ENCODE measurements around the gene LATS2.
"Not testable (repeated sequence)": the region's sequence is repeated elsewhere in the genome, so short reads cannot be mapped to it uniquely, and the experiment has no call there.

The LATS2 gene

DNA sequence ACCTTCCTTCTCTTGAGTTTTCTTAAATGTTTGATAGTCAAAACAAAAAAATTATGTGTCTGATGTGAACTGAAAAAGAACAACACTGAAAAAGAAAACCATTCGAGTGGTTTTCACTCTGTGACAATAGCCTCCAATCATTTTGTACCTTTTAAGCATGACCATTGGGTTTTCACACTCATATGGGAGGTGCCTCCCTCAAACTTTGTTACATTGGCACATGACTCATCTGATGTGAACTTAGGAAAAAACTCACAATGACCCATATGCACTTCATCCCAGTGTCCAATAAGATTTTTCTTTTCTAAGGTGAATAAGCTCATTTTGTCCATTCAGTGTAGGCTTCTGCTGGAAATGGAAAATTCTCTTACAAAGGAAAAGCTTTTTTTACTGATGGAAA, 92.2 kb downstream of the LATS2 start:
- H3K4me1 ChIP-seq (ENCODE audit: control insufficient read depth in 1 of 2, insufficient read depth in 2 of 2, low read length in 2 of 2): no peaks in the 10 kb centered on the region
- no peak overlapping the region for H3K27ac ChIP-seq (ENCODE audit: low read length)
- H3K27me3 ChIP-seq (ENCODE audit: low read depth, low read length): no peaks in the 10 kb centered on the region
- H3K4me3 ChIP-seq (ENCODE audit: low read depth in 1 of 2, low read length in 2 of 2): no peak overlapping the region
- peaks cover 10 to 20% of the 10 kb centered on the region in 2 donors for H3K36me3 ChIP-seq (ENCODE audit: control insufficient read depth in 1 of 2, insufficient read depth in 2 of 2, low read length in 2 of 2)
- no peaks in the 10 kb centered on the region for H3K9me3 ChIP-seq (ENCODE audit: control insufficient read depth in 1 of 2, low read length in 2 of 2)

- no peaks in the 10 kb centered on the region for H3K9me3 ChIP-seq (ENCODE audit: control insufficient read depth in 1 of 2, low read length in 2 of 2)
- no peaks in the 10 kb centered on the region for H3K4me1 ChIP-seq (ENCODE audit: control insufficient read depth in 1 of 2, insufficient read depth in 2 of 2, low read length in 2 of 2)
- H3K27me3 ChIP-seq (ENCODE audit: low read depth, low read length): no peaks in the 10 kb centered on the region
- H3K27ac ChIP-seq (ENCODE audit: low read length): no peak overlapping the region
- H3K4me3 ChIP-seq (ENCODE audit: low read depth in 1 of 2, low read length in 2 of 2): no peak overlapping the region
- peaks cover 6 to 16% of the 10 kb centered on the region in 2 donors for H3K36me3 ChIP-seq (ENCODE audit: control insufficient read depth in 1 of 2, insufficient read depth in 2 of 2, low read length in 2 of 2)
Measured at GRCh38 chr13:20968745-20969144, 92.6 kb downstream of the LATS2 start.

DNA sequence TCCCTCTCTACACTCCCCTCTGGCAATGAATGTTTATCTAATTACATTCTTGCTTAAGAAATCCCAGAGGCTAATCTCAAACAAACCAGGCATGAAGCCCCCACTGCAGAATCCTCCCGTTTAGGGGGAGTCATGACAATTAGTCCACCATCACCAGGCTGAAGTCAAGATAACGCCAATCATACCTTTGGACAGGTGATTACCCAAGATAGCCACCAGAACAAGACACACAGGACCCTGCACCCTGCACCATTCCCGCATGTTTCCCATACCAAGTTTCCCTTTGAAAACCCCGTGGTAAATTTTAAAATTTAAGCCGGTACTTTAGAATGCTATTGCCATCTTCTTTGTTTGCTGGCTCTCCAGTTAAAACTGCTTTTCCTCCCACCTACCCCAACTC, 94.0 kb downstream of the LATS2 start:
- Histone ChIP-seq H3K36me3 (ENCODE audit: control insufficient read depth in 1 of 2, insufficient read depth in 2 of 2, low read length in 2 of 2) (peaks cover 0 to 2% of the 10 kb centered on the region in 2 donors), H3K4me1 (ENCODE audit: control insufficient read depth in 1 of 2, insufficient read depth in 2 of 2, low read length in 2 of 2) (no peaks in the 10 kb centered on the region), H3K9me3 (ENCODE audit: control insufficient read depth in 1 of 2, low read length in 2 of 2) (no peaks in the 10 kb centered on the region), H3K4me3 (ENCODE audit: low read depth in 1 of 2, low read length in 2 of 2) (no peak overlapping the region), H3K27ac (ENCODE audit: low read length) (no peak overlapping the region), H3K27me3 (ENCODE audit: low read depth, low read length) (no peaks in the 10 kb centered on the region)

DNA sequence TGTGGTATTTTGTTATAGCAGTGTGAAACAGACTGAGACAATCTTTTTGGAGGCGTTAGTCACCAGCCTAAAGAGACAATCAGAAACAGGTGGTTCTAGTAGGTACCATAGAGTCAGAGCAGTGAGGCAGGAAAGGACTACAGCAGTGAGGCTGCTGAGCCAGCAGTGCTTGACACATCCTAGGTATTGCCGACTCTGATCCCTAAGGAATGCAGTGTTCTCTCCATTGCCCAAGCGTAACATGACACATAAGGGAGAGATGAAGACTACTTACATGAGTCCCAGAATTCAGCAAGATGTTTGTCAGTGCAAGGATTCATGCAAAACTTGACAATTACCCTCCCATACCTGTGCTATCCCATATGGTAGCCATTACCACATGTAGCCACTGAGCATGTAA, 96.5 kb downstream of the LATS2 start:
- Histone ChIP-seq H3K36me3 (ENCODE audit: control insufficient read depth in 1 of 2, insufficient read depth in 2 of 2, low read length in 2 of 2) (no peaks in the 10 kb centered on the region), H3K27me3 (ENCODE audit: low read depth, low read length) (no peaks in the 10 kb centered on the region), H3K9me3 (ENCODE audit: control insufficient read depth in 1 of 2, low read length in 2 of 2) (no peaks in the 10 kb centered on the region), H3K4me3 (ENCODE audit: low read depth in 1 of 2, low read length in 2 of 2) (no peak overlapping the region), H3K27ac (ENCODE audit: low read length) (no peak overlapping the region), H3K4me1 (ENCODE audit: control insufficient read depth in 1 of 2, insufficient read depth in 2 of 2, low read length in 2 of 2) (no peaks in the 10 kb centered on the region)

DNA sequence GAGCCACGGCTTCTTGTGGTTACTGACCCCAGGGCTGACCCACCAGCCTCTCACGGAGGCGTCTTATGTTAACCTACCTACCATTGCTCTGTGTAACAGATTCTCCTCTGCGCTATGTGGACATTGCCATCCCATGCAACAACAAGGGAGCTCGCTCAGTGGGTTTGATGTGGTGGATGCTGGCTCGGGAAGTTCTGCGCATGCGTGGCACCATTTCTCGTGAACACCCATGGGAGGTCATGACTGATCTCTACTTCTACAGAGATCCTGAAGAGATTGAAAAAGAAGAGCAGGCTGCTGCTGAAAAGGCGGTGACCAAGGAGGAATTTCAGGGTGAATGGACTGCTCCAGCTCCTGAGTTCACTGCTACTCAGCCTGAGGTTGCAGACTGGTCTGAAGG, 99.7 kb downstream of the LATS2 start:
- H3K36me3 ChIP-seq (ENCODE audit: control insufficient read depth in 1 of 2, insufficient read depth in 2 of 2, low read length in 2 of 2); H3K4me3 ChIP-seq (ENCODE audit: low read depth in 1 of 2, low read length in 2 of 2); H3K9me3 ChIP-seq (ENCODE audit: control insufficient read depth in 1 of 2, low read length in 2 of 2); H3K27me3 ChIP-seq (ENCODE audit: low read depth, low read length); H3K27ac ChIP-seq (ENCODE audit: low read length); H3K4me1 ChIP-seq (ENCODE audit: control insufficient read depth in 1 of 2, insufficient read depth in 2 of 2, low read length in 2 of 2): not testable (repeated sequence)

GRCh38 chr13:20960663-20961309, 100.6 kb downstream of the LATS2 start:
- H3K4me1 ChIP-seq (ENCODE audit: control insufficient read depth in 1 of 2, insufficient read depth in 2 of 2, low read length in 2 of 2): no peaks in the 10 kb centered on the region
- no peaks in the 10 kb centered on the region for H3K36me3 ChIP-seq (ENCODE audit: control insufficient read depth in 1 of 2, insufficient read depth in 2 of 2, low read length in 2 of 2)
- no peaks in the 10 kb centered on the region for H3K9me3 ChIP-seq (ENCODE audit: control insufficient read depth in 1 of 2, low read length in 2 of 2)
- no peaks in the 10 kb centered on the region for H3K27me3 ChIP-seq (ENCODE audit: low read depth, low read length)
- H3K4me3 ChIP-seq (ENCODE audit: low read depth in 1 of 2, low read length in 2 of 2): no peak overlapping the region
- no peak overlapping the region for H3K27ac ChIP-seq (ENCODE audit: low read length)

- not testable (repeated sequence) for H3K4me1 ChIP-seq (ENCODE audit: control insufficient read depth in 1 of 2, insufficient read depth in 2 of 2, low read length in 2 of 2); H3K36me3 ChIP-seq (ENCODE audit: control insufficient read depth in 1 of 2, insufficient read depth in 2 of 2, low read length in 2 of 2); H3K9me3 ChIP-seq (ENCODE audit: control insufficient read depth in 1 of 2, low read length in 2 of 2); H3K4me3 ChIP-seq (ENCODE audit: low read depth in 1 of 2, low read length in 2 of 2); H3K27ac ChIP-seq (ENCODE audit: low read length); H3K27me3 ChIP-seq (ENCODE audit: low read depth, low read length)
Measured at GRCh38 chr13:20957049-20957620, 104.3 kb downstream of the LATS2 start.

- Histone ChIP-seq H3K36me3 (ENCODE audit: control insufficient read depth in 1 of 2, insufficient read depth in 2 of 2, low read length in 2 of 2) (no peaks in the 10 kb centered on the region), H3K4me1 (ENCODE audit: control insufficient read depth in 1 of 2, insufficient read depth in 2 of 2, low read length in 2 of 2) (no peaks in the 10 kb centered on the region), H3K4me3 (ENCODE audit: low read depth in 1 of 2, low read length in 2 of 2) (no peak overlapping the region), H3K9me3 (ENCODE audit: control insufficient read depth in 1 of 2, low read length in 2 of 2) (no peaks in the 10 kb centered on the region), H3K27ac (ENCODE audit: low read length) (no peak overlapping the region), H3K27me3 (ENCODE audit: low read depth, low read length) (no peaks in the 10 kb centered on the region)
Measured at GRCh38 chr13:20955496-20955895, 105.9 kb downstream of the LATS2 start.

DNA sequence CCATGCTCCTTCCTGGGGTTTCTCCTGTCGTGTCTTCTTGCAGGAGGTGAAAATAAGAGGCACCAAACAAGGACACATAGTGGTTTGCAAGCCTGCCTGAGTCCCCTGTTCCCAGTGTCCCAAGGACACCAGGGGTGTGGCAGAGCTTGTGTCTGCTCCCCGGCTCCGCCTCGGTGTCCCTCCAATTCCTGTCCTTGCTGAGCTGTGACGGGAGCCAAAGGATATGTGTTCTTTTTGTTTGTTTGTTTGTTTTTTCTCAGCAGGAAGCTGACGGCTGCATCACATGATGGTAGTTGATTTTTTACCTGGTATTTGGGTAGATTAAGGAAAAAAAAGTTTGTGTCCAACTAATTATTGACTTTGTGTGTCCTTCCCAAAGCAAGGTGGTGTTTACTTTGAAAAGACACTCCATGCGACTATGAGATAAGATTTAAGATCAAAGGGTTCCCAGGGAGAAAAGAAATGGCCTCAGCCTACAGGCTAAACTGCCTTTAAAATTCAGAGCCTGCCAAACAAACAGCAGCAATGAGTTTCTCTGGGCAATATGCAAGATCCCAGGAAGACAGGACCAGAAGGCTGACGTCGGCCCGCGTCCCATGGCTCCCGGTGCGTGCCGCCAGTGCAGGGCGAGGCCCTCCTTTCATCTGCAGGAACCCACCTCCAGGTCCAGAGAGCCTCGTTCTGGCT, 108.0 kb downstream of the LATS2 start:
- Histone ChIP-seq H3K27ac (ENCODE audit: low read length) (no peak overlapping the region), H3K36me3 (ENCODE audit: control insufficient read depth in 1 of 2, insufficient read depth in 2 of 2, low read length in 2 of 2) (no peaks in the 10 kb centered on the region), H3K4me3 (ENCODE audit: low read depth in 1 of 2, low read length in 2 of 2) (no peak overlapping the region), H3K9me3 (ENCODE audit: control insufficient read depth in 1 of 2, low read length in 2 of 2) (no peaks in the 10 kb centered on the region), H3K4me1 (ENCODE audit: control insufficient read depth in 1 of 2, insufficient read depth in 2 of 2, low read length in 2 of 2) (no peaks in the 10 kb centered on the region), H3K27me3 (ENCODE audit: low read depth, low read length) (no peaks in the 10 kb centered on the region)

GRCh38 chr13:20952838-20953237, 108.5 kb downstream of the LATS2 start:
- Histone ChIP-seq H3K9me3 (ENCODE audit: control insufficient read depth in 1 of 2, low read length in 2 of 2) (no peaks in the 10 kb centered on the region), H3K27me3 (ENCODE audit: low read depth, low read length) (no peaks in the 10 kb centered on the region), H3K4me1 (ENCODE audit: control insufficient read depth in 1 of 2, insufficient read depth in 2 of 2, low read length in 2 of 2) (no peaks in the 10 kb centered on the region), H3K4me3 (ENCODE audit: low read depth in 1 of 2, low read length in 2 of 2) (no peak overlapping the region), H3K36me3 (ENCODE audit: control insufficient read depth in 1 of 2, insufficient read depth in 2 of 2, low read length in 2 of 2) (no peaks in the 10 kb centered on the region), H3K27ac (ENCODE audit: low read length) (no peak overlapping the region)

GRCh38 chr13:20948001-20948400, 113.4 kb downstream of the LATS2 start:
- not testable (repeated sequence) for H3K4me1 ChIP-seq (ENCODE audit: control insufficient read depth in 1 of 2, insufficient read depth in 2 of 2, low read length in 2 of 2); H3K27me3 ChIP-seq (ENCODE audit: low read depth, low read length); H3K27ac ChIP-seq (ENCODE audit: low read length)

More at GRCh38 chr13:20948001-20948400, 113.4 kb downstream of the LATS2 start:
- H3K9me3 ChIP-seq (ENCODE audit: control insufficient read depth in 1 of 2, low read length in 2 of 2); H3K36me3 ChIP-seq (ENCODE audit: control insufficient read depth in 1 of 2, insufficient read depth in 2 of 2, low read length in 2 of 2); H3K4me3 ChIP-seq (ENCODE audit: low read depth in 1 of 2, low read length in 2 of 2): not testable (repeated sequence)

Data from muscle layer of duodenum (tissue), 2 donors.